ENCODE data around the gene PRDM8.
"Not testable (repeated sequence)": the region's sequence is repeated elsewhere in the genome, so short reads cannot be mapped to it uniquely, and the experiment has no call there.

PRDM8 gene

DNA sequence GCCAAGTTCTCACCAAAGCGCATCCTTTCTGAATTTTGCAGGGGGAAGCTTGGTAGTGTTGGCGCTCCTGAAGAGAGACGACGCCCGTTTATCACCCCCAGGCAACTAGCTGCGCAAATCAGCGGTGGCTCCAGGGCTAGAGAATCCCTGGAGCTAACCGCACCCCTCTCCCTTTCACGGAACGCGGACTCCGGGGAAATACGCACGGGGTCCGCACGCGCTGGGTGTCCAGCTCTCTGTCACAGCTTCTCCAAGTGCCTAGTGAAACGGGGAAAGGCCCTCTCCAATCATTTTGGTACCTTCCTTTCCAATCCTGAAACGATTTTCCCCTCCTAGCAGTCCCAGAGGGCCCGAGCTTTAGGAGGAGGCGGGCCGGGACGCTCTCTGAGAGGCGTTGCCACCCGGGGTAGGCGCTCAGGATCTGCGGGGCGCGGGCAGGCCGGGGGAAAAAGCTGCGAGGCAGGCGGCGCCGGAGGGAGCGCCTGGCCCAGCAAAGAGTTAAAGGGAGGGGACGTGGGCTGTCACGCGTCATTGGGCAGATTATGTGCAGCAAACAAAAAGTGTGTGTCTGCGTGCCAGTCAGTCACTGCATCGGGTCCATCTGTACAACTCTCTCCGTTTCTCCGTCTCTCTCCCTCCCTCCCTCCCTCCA, at the start of gene PRDM8:
Gene PRDM8 (plus strand): TSS at position 582 of the 652 bp plus-strand sequence. CDS start 2,578 bp downstream, outside the sequence.
- peak; percentile 24 for DNase-seq (ENCODE audit: low read depth)

DNA sequence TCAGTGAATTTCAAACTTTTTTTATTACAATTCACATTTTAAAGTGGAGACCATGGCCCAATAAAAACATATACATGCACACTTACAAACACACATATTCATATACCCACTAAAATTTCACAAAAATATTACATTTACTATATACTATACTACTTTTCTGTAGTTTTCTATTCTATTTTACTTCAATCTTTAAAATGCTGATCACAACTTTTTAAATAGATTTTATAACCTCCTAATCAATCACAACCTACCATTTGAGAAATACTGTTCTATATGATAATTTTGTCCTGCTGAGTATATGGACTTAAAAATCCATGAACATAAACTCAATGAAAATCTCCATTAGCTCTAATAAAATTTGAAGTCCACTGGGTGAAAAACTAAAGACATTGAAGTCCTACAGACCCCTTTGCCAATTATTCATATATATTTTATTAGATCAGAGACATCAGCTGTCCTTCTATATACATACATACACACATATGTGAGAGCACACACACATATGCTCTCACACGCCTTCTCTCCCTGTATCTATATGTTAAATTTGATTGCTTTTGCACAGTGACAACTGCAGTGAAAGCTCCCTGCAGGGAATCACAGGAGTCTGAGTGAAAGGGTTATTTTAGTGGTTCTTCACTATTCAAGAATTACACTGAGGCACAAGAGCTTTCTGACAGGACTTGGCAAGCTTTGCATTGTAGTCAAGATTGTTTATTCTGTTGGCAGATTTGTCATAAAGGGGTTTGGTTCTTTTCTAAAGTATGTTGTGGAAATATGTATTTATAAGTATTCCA, 46.7 kb upstream of the PRDM8 start:
- DNase-seq (ENCODE audit: low read depth) = no peak

DNA sequence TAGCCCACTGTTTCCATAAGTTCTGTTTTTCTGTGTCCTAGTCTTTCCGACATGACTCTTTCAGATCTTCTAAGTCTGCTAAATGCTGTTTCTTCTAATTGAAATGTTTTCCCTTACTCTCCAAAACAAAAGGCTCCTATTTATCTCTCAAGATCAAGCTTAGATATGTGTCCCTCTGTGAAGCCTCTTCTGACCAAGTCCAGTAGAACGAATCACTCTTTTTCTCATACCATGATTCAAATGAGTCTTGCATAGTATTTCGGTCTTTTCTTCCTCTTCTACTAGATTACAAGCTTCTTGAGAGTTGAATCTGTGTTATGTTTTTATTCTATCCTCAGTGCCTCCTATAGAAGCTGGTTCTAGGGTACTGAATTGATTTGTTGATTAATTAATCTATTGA, 45.3 kb upstream of the PRDM8 start:
- DNase-seq (ENCODE audit: low read depth) = no peak

DNA sequence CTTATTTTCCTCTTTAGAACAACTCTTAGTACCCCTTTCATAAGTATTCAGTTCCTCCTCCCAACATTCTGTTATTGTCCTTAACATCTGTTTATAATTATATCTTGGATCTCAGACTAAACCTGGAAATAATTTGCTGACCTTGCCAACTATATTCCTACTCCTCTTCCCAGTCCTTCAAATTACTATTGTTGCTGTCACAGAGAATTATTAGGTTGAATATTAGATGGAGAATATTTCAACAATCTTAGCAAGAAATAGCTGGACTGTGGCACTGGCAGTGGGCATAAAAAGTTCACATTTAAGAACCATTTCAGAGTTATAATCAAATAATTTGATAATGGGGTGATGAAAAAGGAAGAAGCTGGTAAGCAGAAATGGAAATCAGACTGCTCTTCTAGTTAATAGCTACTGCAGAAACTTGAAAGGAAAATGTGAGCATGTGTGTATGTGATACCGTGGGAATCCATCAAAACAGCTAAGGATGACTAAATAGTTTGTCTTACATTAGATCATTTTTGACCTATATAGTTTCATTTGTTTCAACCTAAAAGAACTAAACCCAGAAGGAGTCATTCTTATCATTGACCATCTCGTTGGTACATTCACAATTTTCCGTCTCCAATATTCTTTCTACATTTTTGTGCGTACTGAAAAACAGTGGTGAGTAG, 43.3 kb upstream of the PRDM8 start:
- peak; percentile 49 for DNase-seq (ENCODE audit: low read depth)

DNA sequence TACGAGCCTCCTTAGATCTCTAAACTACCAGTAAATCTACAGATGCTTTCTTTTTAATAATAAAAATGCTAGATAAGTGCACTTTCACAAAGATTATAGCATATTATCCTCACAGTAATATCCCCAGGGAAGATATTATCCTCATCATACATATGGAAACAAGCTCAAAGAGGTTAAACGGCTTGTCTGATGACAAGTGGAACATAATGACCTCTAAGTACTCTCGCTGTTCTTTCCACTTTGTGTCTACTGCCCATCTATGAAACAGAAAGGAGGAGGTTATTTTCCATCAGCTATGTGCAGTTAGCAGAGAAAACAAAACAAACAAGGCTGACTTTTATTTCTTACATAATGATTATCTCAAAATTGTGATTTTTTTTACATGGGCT, 42.8 kb upstream of the PRDM8 start:
- peak; percentile 4 for DNase-seq (ENCODE audit: low read depth)

DNA sequence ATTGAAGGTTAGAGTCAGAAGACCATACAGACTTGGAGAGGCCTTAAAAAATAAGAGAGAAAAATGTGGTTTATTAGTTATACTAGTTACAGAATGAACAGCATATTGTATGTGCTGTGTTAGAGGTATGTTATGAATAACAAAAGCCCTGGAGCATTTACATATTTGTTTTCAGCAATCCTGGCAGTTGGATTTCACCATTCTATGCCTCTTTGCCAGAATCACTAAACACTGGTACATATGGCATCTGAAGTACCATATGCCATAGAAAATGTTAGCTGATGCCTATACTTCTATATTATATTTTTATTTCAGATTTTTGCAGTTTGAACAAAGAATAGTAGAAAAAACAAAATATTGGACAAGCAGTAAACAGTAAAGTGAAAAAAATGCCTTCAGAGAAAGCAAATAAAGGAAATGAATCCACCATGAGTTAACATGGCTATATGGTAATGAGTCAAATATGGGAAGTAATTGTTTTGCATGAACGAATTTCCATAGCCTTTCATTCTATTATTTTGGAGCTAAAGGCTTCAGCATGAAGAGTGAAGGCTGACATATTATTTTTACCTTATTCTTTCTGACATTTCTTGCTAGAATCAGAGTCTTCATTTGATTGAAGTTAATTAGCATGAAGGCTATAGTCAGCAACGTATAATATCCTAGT, 41.9 kb upstream of the PRDM8 start:
- DNase-seq (ENCODE audit: low read depth) = peak; percentile 9

DNA sequence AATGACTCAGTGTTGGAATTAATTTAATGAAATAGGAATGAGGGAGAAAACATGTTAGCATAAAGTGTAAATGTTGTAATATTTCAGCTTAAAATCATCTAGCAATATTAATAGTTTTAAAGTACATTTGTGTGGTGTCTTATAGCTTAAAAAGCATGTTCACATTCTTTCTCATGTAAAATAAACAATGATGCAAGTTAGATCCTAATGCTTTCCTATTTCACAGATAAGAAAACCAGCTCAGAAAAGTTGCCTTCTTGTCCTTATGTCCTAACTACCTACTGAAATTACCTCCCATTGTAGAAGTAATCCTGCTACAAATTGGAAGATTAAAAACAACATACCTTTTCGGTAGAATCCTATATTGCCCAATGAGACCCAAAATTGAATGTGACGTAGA, 40.9 kb upstream of the PRDM8 start:
- DNase-seq (ENCODE audit: low read depth) = no peak

DNA sequence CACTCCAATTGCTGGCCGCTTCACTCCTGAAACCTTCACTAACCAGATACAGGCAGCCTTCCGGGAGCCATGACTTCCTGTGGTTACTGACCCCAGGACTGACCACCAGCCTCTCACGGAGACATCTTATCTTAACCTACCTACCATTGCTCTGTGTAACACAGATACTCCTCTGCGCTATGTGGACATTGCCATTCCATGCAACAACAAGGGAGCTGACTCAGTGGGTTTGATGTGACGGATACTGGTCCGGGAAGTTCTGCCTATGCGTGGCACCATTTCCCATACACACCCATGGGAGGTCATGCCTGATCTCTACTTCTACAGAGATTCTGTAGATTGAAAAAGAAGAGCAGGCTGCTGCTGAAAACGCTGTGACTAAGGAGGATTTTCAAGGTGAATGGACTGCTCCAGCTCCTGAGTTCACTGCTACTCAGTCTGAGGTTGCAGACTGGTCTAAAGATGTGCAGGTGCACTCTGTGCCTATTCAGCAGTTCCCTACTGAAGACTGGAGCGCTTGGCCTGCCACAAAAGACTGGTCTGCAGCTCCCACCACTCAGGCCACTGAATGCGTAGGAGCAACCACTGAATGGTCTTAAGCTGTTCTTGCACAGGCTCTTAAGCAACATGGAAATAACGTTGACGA, 35.8 kb upstream of the PRDM8 start:
- no peak for DNase-seq (ENCODE audit: low read depth)

DNA sequence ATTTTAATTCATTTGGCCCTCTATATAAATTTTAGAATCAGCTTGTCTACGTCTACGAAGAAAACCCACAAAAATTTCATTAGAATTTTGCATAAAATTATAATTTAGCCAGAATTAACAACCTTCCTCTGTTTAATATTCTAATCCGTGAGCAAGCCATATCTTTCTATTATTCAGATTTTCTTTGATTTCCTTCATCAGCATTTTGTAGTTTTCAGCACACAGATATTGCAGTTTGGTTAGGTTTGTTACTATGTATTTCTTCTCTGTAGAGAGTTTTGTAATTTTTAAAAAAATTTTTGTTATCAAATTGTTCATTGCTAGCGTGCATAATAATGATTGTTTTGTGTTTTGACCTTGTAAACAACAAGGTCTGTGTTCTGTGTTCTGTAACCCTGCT, 34.9 kb upstream of the PRDM8 start:
- no peak for DNase-seq (ENCODE audit: low read depth)

DNA sequence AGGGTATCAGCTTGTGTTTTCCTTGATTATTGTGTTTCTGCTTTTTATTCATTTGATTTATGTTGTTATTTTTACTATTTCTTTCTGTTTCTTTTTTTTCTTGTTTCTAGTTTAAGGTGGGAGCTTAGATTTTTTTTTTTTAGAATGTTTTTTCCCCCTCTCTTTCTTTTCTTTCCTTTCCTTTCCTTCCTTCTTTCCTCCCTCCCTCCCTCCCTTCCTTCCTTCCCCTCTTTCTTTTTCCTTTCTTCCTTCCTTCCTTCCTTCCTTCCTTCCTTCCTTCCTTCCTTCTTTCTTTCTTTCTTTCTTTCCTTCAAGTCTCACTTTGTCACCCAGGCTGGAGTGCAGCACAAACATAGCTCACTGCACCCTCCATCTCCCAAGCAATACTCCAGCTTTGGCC, 31.4 kb upstream of the PRDM8 start:
- DNase-seq (ENCODE audit: low read depth) = no peak

DNA sequence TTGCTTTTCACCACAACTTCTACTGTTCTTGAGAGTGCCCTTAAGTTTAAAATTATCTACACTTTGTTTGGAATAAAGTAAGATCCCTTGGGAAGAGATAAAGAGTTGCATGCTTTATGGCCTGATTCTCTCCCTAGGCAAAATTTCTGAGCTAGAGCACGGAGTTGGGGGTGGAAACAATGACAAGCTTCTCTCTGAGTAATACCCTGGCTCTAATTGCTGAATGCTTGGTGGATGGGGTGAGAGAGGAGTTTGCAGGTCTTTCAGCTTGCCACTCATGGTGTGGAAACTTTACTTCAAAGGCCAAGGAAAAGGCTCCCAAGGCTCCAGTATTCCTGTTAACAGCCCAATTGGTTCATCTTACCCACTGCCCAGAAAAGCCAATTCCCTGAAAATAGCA, 26.1 kb upstream of the PRDM8 start:
- DNase-seq (ENCODE audit: low read depth) = peak; percentile 74

DNA sequence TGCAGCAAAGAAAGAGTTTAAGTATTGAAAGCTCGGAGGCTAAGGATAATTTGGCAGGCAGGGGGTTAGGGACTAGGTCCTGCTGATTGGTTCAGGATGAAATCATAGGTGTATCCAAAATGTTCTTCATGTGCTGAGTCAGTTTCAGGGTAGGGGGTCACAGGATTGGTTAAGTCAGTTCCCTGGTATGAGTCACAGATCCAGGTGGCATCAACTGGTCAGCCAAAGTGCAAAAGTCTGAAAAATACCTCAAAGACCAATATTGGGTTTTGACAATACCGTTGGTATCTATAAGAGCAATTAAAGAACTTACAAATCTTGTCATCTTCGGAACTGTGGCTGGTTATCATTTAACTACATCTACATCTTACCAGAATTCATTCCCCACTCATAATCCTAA, 25.6 kb upstream of the PRDM8 start:
- no peak for DNase-seq (ENCODE audit: low read depth)

DNA sequence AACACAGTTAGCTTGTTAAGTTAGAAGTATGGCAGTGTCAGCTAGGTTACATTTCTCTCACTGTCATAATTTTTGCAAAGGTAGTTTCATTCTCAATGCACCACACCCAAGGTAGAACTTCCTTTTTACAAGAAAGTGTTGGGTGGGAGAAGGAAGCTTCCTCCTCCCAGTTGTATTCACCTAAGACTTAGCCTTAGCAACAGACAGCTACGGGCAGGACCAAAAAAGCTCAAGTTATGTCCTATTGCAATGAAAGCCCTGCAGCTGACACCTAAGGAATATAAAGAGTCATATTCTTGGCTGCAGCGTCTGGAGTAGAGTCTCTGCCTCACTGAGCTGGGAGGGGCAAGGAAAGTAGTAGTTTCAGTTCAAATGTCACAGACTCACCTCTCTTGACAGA, 25.1 kb upstream of the PRDM8 start:
- DNase-seq (ENCODE audit: low read depth) = no peak

DNA sequence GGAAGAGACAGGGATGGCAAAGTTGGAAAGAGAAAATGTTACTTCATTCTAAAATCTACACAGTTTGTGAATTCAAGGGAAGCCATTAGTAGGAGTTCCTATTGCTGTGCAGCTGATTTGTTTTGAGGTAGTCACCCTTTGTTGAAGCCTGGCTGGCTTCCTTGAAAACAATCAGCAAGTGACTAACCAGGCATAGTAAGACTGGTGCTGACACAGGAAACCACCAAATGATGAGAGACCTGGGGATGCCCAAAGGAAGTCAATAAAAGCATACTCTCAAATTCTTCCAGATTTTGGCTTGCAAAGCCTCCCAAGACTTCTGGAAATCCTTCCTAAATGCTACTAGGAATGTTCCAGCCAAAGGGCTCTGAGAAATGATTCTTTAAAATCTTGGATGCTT, 23.9 kb upstream of the PRDM8 start:
- peak; percentile 77 for DNase-seq (ENCODE audit: low read depth)

DNA sequence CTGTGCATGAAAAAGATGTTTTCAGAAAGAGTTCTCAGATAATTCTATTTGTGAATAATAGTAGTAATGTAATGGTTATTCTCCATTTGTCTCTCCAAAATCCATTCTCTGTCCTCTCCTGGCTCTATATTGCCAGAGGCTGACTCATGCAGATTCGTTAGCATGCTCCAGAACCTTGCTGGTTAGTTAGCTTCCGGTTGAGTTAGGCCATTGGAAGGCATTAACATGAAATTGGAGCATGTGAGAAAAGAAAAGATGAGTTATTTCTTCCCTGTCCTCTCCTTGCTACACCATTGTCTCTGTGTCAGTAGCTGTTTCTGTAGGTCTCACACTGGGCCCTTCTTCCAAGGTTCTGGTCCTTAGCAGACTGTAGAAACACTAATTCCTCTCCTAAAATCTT, 23.5 kb upstream of the PRDM8 start:
- DNase-seq (ENCODE audit: low read depth) = peak; percentile 64

DNA sequence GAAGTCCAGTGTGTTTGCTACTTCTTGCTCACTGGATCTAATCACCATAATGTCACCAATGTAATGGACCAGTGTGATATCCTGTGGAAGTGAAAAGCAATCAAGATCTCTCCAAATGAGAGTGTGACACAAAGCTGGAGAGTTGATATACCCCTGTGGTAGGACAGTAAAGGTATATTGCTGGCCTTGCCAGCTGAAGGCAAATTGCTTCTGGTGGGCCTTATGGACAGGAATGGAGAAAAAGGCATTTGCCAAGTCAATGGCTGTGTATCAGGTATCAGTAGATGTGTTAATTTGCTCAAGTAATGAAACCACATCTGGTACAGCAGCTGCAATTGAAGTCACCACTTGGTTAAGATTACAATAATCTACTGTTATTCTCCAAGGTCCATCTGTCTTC, 19.5 kb upstream of the PRDM8 start:
- not testable (repeated sequence) for DNase-seq (ENCODE audit: low read depth)

DNA sequence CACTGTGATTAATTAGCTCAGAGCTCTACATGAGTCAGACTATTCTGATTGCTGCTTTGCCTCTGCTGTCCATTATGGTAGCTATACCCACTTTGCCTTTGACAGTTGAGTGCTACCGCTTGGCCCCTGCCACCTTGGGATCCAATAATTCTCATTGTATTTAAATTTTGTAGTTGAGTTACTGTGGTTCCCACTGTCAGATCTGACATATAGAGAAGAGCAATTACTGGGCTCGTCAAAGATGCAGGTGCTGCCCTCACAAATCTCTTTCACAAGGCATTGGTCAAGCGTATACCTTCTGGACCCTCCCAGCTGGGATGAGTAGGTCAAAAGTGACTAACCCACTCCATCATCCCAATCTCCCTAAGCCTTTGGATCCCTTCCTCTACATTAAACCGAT, 18.3 kb upstream of the PRDM8 start:
- DNase-seq (ENCODE audit: low read depth) = no peak

DNA sequence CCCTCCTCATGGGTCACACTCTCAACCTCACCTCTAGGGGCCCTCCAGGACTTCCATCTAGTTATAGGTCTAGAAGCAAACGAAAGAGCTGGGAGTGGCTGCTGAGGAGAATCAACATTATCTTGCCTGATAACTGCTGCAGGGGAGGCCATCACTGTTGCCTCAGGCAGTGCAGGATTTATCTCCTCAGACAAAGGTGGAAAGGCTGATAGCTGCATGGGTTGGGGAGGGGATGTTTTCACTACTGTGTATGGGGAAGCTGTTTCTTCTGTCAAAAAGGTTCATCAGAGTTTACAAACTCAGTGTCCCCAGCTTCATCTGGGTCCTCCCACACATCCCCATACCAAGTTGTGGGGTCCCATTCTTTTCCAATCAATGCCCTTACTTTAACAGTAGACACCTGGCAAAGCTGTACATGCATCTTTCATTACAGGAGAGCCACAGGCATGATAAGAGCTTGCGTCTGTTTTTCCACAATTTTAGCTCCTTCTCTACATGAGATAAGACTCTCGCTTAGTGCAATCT, 17.6 kb upstream of the PRDM8 start:
- no peak for DNase-seq (ENCODE audit: low read depth)

DNA sequence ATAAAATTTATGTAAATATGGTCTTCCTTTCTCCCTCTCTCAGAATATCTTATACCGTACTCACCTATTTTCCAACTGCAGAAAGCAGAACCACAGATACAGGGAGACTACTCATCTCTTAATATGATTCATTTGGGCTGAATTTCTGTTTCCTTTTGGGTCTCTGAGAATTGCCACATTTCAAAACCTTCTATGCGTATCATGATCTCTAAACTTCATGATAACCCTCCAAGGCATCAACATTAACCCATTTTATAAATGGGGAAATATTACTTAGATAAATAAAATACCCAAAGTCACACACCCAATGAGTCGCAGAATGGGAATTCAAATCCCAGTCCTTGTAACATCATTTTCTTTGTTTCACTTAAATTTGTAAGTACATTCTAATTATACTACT, 16.6 kb upstream of the PRDM8 start:
- DNase-seq (ENCODE audit: low read depth) = peak; percentile 51

DNA sequence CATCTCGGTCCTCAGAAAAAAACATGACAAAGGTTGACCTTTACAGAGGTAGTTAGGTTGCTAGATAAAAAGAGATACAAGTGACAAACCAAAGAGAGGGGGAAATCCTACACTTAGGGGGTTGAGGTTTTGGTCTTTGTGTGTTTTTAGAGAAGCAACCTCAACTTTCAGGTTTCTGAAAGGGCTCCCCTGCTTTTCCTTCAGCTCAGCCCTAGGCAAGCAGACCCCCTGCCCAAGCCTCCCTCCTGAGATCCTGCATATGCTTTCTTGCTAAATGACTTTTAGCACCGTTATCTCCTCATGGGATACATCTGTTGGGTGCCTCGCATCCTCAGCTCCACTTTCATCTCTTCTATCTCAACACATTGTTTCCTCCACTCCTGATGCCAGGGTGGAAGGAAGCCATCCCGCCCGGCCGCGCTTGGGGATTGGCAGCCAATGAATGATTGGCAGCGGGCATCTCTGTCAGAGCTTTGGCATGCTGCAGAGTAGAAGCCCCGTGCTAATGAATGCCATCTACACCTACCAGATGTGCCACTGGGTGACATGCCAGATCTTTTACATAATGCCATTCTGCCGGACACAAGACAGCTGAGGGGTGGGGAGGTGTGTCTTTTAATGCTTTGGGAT, 15.0 kb upstream of the PRDM8 start:
- peak; percentile 13 for DNase-seq (ENCODE audit: low read depth)

DNA sequence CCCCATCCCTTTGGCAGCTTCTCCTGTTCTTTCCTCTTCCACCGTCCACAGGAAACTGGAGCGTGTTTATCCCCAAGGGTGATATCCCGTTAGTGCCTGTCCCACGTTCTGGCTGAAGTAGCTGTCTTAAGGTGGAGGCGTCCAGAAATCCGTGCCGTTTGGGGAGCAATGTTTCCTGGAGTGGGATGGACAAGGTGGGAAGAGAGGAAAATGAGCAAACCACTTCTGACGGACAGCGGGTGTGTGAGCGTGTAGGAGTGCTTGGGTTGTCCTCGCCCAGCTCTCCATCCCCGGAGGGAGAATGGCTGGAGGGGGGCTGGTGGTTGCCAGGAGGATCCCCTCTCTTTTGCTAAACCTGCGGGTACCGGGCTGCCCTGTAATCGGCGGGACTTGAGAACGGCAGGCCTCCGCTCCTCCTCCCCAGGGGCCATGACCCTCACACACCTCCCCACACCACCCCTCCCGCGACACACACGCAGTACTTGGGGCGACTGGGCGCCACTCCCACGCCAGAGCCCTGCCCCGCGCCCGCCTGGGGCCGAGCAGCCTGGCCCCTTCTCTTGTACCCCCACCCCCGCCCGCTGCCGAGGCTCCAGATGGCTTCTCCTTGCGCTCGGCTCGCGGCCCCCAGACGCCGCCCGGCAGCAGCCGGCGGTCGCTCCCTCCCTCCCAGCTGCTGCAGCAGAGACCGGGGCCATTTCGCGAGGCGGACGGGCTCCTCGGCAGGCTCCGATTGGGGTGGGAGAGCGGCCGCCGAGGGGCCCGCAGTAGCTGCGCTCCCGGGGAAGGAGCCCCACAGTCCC, 13.9 kb upstream of the PRDM8 start:
- DNase-seq (ENCODE audit: low read depth) = peak; percentile 21

Data from EH (cell line).